Naive thymus-derived CD4-positive, alpha-beta T cell (primary cell): ENCODE measurements around the gene ZNF224. TPM values are rescaled to one million over a fixed set of nuclear protein-coding genes. Genes with fewer than 3 reads are reported as not detected.

Source experiments
- ATAC-seq: fragments of 150-1000 bp; cut with Tn5 transposase; 2 replicates; pipeline ENCODE4 v1.10.0; 2021; ENCODE audit warnings: mild to moderate bottlenecking, moderate library complexity
- CTCF ChIA-PET: fragments of 350-600 bp; sonication (Branson Sonifier 250); formaldehyde crosslinking; loops from one replicate; lab custom pipeline; 2021; ENCODE audit warnings: antibody characterized with exemption; lab: Charles Lee
- POLR2A ChIA-PET: fragments of 350-600 bp; sonication (Branson Sonifier 250); formaldehyde crosslinking; loops from one replicate; lab custom pipeline; 2021; ENCODE audit warnings: antibody characterized with exemption, inconsistent platforms; lab: Charles Lee
- DNase-seq, 9 donors: peaks; one replicate each; pipeline versions ENCODE4 v3.0.0 to v3.0.0-alpha.2; 2020 to 2022; ENCODE audit warnings: mixed read lengths in 1 of 9
- H3K27ac ChIP-seq: one replicate; pipeline ENCODE4 v1.7.0; 2013; ENCODE audit warnings: mild to moderate bottlenecking, low read depth, low read length, moderate library complexity
- H3K27me3 ChIP-seq, 2 donors: one replicate each; pipeline ENCODE4 v1.7.0; 2013; ENCODE audit warnings: low read length in 2 of 2, mild to moderate bottlenecking in 2 of 2, moderate library complexity in 2 of 2; ENCODE audit not compliant: control insufficient read depth in 2 of 2, insufficient read depth in 2 of 2
- H3K36me3 ChIP-seq, 3 experiments: 1 replicate in 2 of 3; 2 replicates in 1 of 3; pipeline ENCODE4 v1.7.0; 2013; ENCODE audit warnings: low read length in 3 of 3, mild to moderate bottlenecking in 3 of 3, moderate library complexity in 1 of 3; ENCODE audit not compliant: insufficient read depth in 3 of 3, control insufficient read depth in 2 of 3
- H3K4me1 ChIP-seq, 2 donors: one replicate each; pipeline ENCODE4 v1.7.0; 2013; ENCODE audit warnings: low read length in 2 of 2, mild to moderate bottlenecking in 2 of 2, moderate library complexity in 1 of 2; ENCODE audit not compliant: control insufficient read depth in 2 of 2, insufficient read depth in 2 of 2
- H3K4me3 ChIP-seq: 2 replicates; pipeline ENCODE4 v1.7.0; 2013; ENCODE audit warnings: mild to moderate bottlenecking, low read length
- H3K9me3 ChIP-seq, 3 experiments: 1 replicate in 2 of 3; 2 replicates in 1 of 3; pipeline ENCODE4 v1.7.0; 2013; ENCODE audit warnings: low read length in 3 of 3; ENCODE audit not compliant: control insufficient read depth in 2 of 3
- H3K27ac Mint-ChIP-seq, 9 donors: one replicate each; pipeline ENCODE4 v1.8.0; 2020 to 2022; ENCODE audit warnings: mixed read lengths in 9 of 9, mild to moderate bottlenecking in 8 of 9, moderate library complexity in 5 of 9, inconsistent platforms in 2 of 9
- H3K27me3 Mint-ChIP-seq, 5 donors: one replicate each; pipeline ENCODE4 v1.8.0; 2021 to 2022; ENCODE audit warnings: mixed read lengths in 5 of 5, mild to moderate bottlenecking in 1 of 5
- H3K36me3 Mint-ChIP-seq, 5 donors: one replicate each; pipeline ENCODE4 v1.8.0; 2020 to 2022; ENCODE audit warnings: mixed read lengths in 5 of 5, mild to moderate bottlenecking in 3 of 5, inconsistent platforms in 1 of 5
- H3K4me1 Mint-ChIP-seq, 7 donors: one replicate each; pipeline ENCODE4 v1.8.0; 2020 to 2022; ENCODE audit warnings: mixed read lengths in 7 of 7, mild to moderate bottlenecking in 3 of 7, inconsistent platforms in 1 of 7
- H3K4me3 Mint-ChIP-seq, 10 donors: one replicate each; pipeline ENCODE4 v1.8.0; 2020 to 2022; ENCODE audit warnings: mild to moderate bottlenecking in 10 of 10, mixed read lengths in 10 of 10, moderate library complexity in 6 of 10, inconsistent platforms in 2 of 10
- H3K9me3 Mint-ChIP-seq, 11 donors: one replicate each; pipeline ENCODE4 v1.8.0; 2020 to 2022; ENCODE audit warnings: mixed read lengths in 11 of 11, mild to moderate bottlenecking in 4 of 11, inconsistent platforms in 1 of 11, moderate library complexity in 1 of 11
- intact Hi-C, 2 donors: fragments of 100-400 bp; cut with micrococcal nuclease; formaldehyde crosslinking; loops; one replicate each; pipeline ENCODE4 v1.15.1; 2023
- polyA plus RNA-seq, 2 donors: library from polyadenylated mRNA; unstranded; fragments of 300-500 nt; fragmentation: Illumina TruSeq; gene quantifications; one replicate each; pipeline ENCODE4 v1.2.3, GENCODE V29; 2021
- total RNA-seq, 6 experiments: library from RNA in 5 of 6; stranded (reverse) in 5 of 6; gene quantifications; 1 replicate in 5 of 6; 2 replicates in 1 of 6; pipeline ENCODE4 v1.2.3 and lab custom pipeline; 2021 to 2026

ZNF224 gene
- total and polyA plus RNA-seq, 7 experiments from 2014 or later: 11.1 to 82.0 (median 38.3) TPM

GRCh38 chr19:44092108-44092507 is 2.1 kb upstream of the ZNF224 start:
- peaks cover 4 to 24% (median 23%) of the 10 kb centered on the region in 5 donors for H3K36me3 Mint-ChIP-seq
- H3K27me3 Mint-ChIP-seq: no peaks in the 10 kb centered on the region
- no peak overlapping the region for H3K27ac Mint-ChIP-seq
- Histone ChIP-seq H3K4me3 (no peak overlapping the region), H3K4me1 (peaks cover 10 to 12% of the 10 kb centered on the region in 2 donors), H3K27ac (no peak overlapping the region), H3K36me3 (peaks cover 1 to 16% (median 4%) of the 10 kb centered on the region in 3 experiments), H3K27me3 (no peaks in the 10 kb centered on the region), H3K9me3 (no peaks in the 10 kb centered on the region)
- intact Hi-C loops: loop anchor here in 1 of 2 donors (10.0 kb wide), 1 partner anchor 337 kb away; the partner anchor contains the start of gene SMG9
- no peak for DNase-seq
- ChIA-PET CTCF (interaction anchor here (0.6 kb wide), 1 partner anchor 21 kb away, joined by 5 read pairs; no protein-coding TSS in a partner anchor), POLR2A (no interaction called here)
- no peak for ATAC-seq
- H3K4me3 Mint-ChIP-seq: no peak overlapping the region
- peaks cover 0 to 6% (median 0%) of the 10 kb centered on the region in 11 donors for H3K9me3 Mint-ChIP-seq
- H3K4me1 Mint-ChIP-seq: peaks cover 12 to 24% (median 16%) of the 10 kb centered on the region in 7 donors

- ChIA-PET CTCF (no interaction called here), POLR2A (no interaction called here)
- Histone ChIP-seq H3K27ac (no peak overlapping the region), H3K4me3 (no peak overlapping the region), H3K27me3 (no peaks in the 10 kb centered on the region), H3K9me3 (peaks cover 20 to 64% (median 30%) of the 10 kb centered on the region in 3 experiments), H3K4me1 (peaks cover 0 to 7% of the 10 kb centered on the region in 2 donors), H3K36me3 (peaks cover 0 to 37% (median 12%) of the 10 kb centered on the region in 3 experiments)
- H3K9me3 Mint-ChIP-seq: peaks cover 6 to 97% (median 65%) of the 10 kb centered on the region in 11 donors
- ATAC-seq (no peak), DNase-seq (no peak)
- H3K27me3 Mint-ChIP-seq: no peaks in the 10 kb centered on the region
- peaks cover 35 to 70% (median 61%) of the 10 kb centered on the region in 5 donors for H3K36me3 Mint-ChIP-seq
- H3K27ac Mint-ChIP-seq: no peak overlapping the region
- H3K4me1 Mint-ChIP-seq: peaks cover 3 to 12% (median 8%) of the 10 kb centered on the region in 7 donors
- intact Hi-C loops: no loop called here
- H3K4me3 Mint-ChIP-seq: no peak overlapping the region
Measured at GRCh38 chr19:44107751-44108150, 13.6 kb downstream of the ZNF224 start.

GRCh38 chr19:44109458-44109857 is 15.3 kb downstream of the ZNF224 start:
- H3K9me3 ChIP-seq: peaks cover 20 to 57% (median 30%) of the 10 kb centered on the region in 3 experiments
- Mint-ChIP-seq H3K9me3 (peaks cover 6 to 84% (median 58%) of the 10 kb centered on the region in 11 donors), H3K27ac (no peak overlapping the region), H3K36me3 (peaks cover 21 to 58% (median 44%) of the 10 kb centered on the region in 5 donors), H3K27me3 (no peaks in the 10 kb centered on the region), H3K4me3 (no peak overlapping the region), H3K4me1 (peaks cover 8 to 27% (median 22%) of the 10 kb centered on the region in 7 donors)
- DNase-seq (no peak), ATAC-seq (no peak)
- ChIA-PET POLR2A (no interaction called here), CTCF (no interaction called here)
- no peak overlapping the region for H3K4me3 ChIP-seq
- H3K27me3 ChIP-seq: no peaks in the 10 kb centered on the region
- intact Hi-C loops: no loop called here
- peaks cover 3 to 8% of the 10 kb centered on the region in 2 donors for H3K4me1 ChIP-seq
- H3K36me3 ChIP-seq: peaks cover 0 to 28% (median 12%) of the 10 kb centered on the region in 3 experiments
- no peak overlapping the region for H3K27ac ChIP-seq

GRCh38 chr19:44111910-44112463 is 17.8 kb downstream of the ZNF224 start:
- peaks cover 14 to 49% (median 36%) of the 10 kb centered on the region in 5 donors for H3K36me3 Mint-ChIP-seq
- H3K4me3 ChIP-seq: peak overlapping the region; percentile 89
- DNase-seq (no peak), ATAC-seq (no peak)
- ChIA-PET CTCF (no interaction called here), POLR2A (interaction anchor here (0.7 kb wide), 2 partner anchors 17 to 19 kb away, joined by 3 to 4 read pairs; no protein-coding TSS in a partner anchor)
- peak overlapping the region in 4 of 9 donors; percentile 13 to 66 (median 37) for H3K27ac Mint-ChIP-seq
- H3K27ac ChIP-seq: no peak overlapping the region
- intact Hi-C loops: loop anchor here in 1 of 2 donors (2.0 kb wide), 1 partner anchor 29 kb away; the partner anchor contains the start of gene ZNF234
- no peaks in the 10 kb centered on the region for H3K27me3 Mint-ChIP-seq
- peaks cover 14 to 42% (median 19%) of the 10 kb centered on the region in 3 experiments for H3K9me3 ChIP-seq
- H3K4me3 Mint-ChIP-seq: peak overlapping the region; percentile 32 to 100 (median 70)
- H3K4me1 ChIP-seq: peaks cover 3 to 8% of the 10 kb centered on the region in 2 donors
- H3K36me3 ChIP-seq: peaks cover 0 to 22% (median under 1%) of the 10 kb centered on the region in 3 experiments
- H3K27me3 ChIP-seq: no peaks in the 10 kb centered on the region
- H3K9me3 Mint-ChIP-seq: peaks cover 6 to 59% (median 38%) of the 10 kb centered on the region in 11 donors
- H3K4me1 Mint-ChIP-seq: peaks cover 16 to 38% (median 31%) of the 10 kb centered on the region in 7 donors

- intact Hi-C loops: loop anchor here (1.0 to 2.0 kb wide), 15 partner anchors 18 to 388 kb away; partner anchors contain the start of genes ZNF224 (in 2 of the 2), ZNF227 (in 2 of the 2), ZNF230 (in 2 of the 2) and ZNF234 (in 2 of the 2)
- H3K36me3 ChIP-seq: peaks cover 2 to 23% (median 4%) of the 10 kb centered on the region in 3 experiments
- POLR2A ChIA-PET: no interaction called here
- Mint-ChIP-seq H3K9me3 (peaks cover 4 to 51% (median 31%) of the 10 kb centered on the region in 11 donors), H3K4me1 (peaks cover 16 to 38% (median 31%) of the 10 kb centered on the region in 7 donors), H3K27ac (peak overlapping the region; percentile 82 to 97 (median 88)), H3K36me3 (peaks cover 6 to 47% (median 35%) of the 10 kb centered on the region in 5 donors), H3K4me3 (peak overlapping the region; percentile 95 to 100 (median 99)), H3K27me3 (no peaks in the 10 kb centered on the region)
- DNase-seq: no peak
- H3K27me3 ChIP-seq: no peaks in the 10 kb centered on the region
- H3K4me3 ChIP-seq: peak overlapping the region; percentile 89
- peaks cover 3 to 8% of the 10 kb centered on the region in 2 donors for H3K4me1 ChIP-seq
- CTCF ChIA-PET: no interaction called here
- peaks cover 7 to 34% (median 12%) of the 10 kb centered on the region in 3 experiments for H3K9me3 ChIP-seq
- ATAC-seq: no peak
- peak overlapping the region; percentile 68 for H3K27ac ChIP-seq
Measured at GRCh38 chr19:44112802-44113137, 18.6 kb downstream of the ZNF224 start.

- peak within 1 kb of the TSS; percentile 68 for H3K27ac ChIP-seq
- H3K36me3 ChIP-seq: peaks cover 2 to 27% (median 4%) of the 10 kb centered on the region in 3 experiments
- peak; percentile 100 for ATAC-seq
- intact Hi-C loops: loop anchor here (1.0 to 2.0 kb wide), 15 partner anchors 19 to 387 kb away; partner anchors contain the start of genes ZNF224 (in 2 of the 2), ZNF227 (in 2 of the 2), ZNF230 (in 2 of the 2) and ZNF234 (in 2 of the 2)
- peak within 1 kb of the TSS; percentile 89 for H3K4me3 ChIP-seq
- peak within 1 kb of the TSS; percentile 95 to 100 (median 99) for H3K4me3 Mint-ChIP-seq
- no peaks in the 10 kb centered on the region for H3K27me3 ChIP-seq
- ChIA-PET CTCF (no interaction called here), POLR2A (interaction anchor here (0.8 to 1.4 kb wide), 3 partner anchors 27 to 187 kb away, joined by 3 to 4 read pairs (median 3); no protein-coding TSS in a partner anchor)
- H3K4me1 ChIP-seq: peaks cover 3 to 8% of the 10 kb centered on the region in 2 donors
- peaks cover 2 to 29% (median 7%) of the 10 kb centered on the region in 3 experiments for H3K9me3 ChIP-seq
- H3K4me1 Mint-ChIP-seq: peaks cover 16 to 38% (median 31%) of the 10 kb centered on the region in 7 donors
- H3K9me3 Mint-ChIP-seq: peaks cover 4 to 46% (median 26%) of the 10 kb centered on the region in 11 donors
- H3K36me3 Mint-ChIP-seq: peaks cover 7 to 46% (median 34%) of the 10 kb centered on the region in 5 donors
- DNase-seq: peak; percentile 41 to 84 (median 76)
- no peaks in the 10 kb centered on the region for H3K27me3 Mint-ChIP-seq
- H3K27ac Mint-ChIP-seq: peak within 1 kb of the TSS; percentile 82 to 97 (median 88)
Measured at GRCh38 chr19:44113138-44113783, 19.1 kb downstream of the ZNF224 start, which contains the start of gene ZNF225. Gene ZNF225, plus strand, starts transcription at chr19:44113399. Its CDS starts 2,429 bp downstream, at chr19:44115828.
